ENCODE data around the gene UBE2QL1.

UBE2QL1 gene

GRCh38 chr5:6448622-6449464 is at the start of gene UBE2QL1:
TSS of gene UBE2QL1 (plus strand) at chr5:6448859. CDS start at chr5:6448894, 35 bp downstream.
- DNase-seq: peak; percentile 44

GRCh38 chr5:6399980-6400910 is 48.4 kb upstream of the UBE2QL1 start:
- DNase-seq: no peak

GRCh38 chr5:6401410-6401809 is 47.2 kb upstream of the UBE2QL1 start:
- DNase-seq: no peak

- no peak for DNase-seq
Observed at GRCh38 chr5:6402939-6403338, 45.7 kb upstream of the UBE2QL1 start.

GRCh38 chr5:6403416-6403815 is 45.2 kb upstream of the UBE2QL1 start:
- DNase-seq: no peak

GRCh38 chr5:6404129-6404528 is 44.5 kb upstream of the UBE2QL1 start:
- DNase-seq: no peak

GRCh38 chr5:6405591-6405990 is 43.1 kb upstream of the UBE2QL1 start:
- DNase-seq: no peak

GRCh38 chr5:6407558-6408259 is 41.0 kb upstream of the UBE2QL1 start:
- DNase-seq: peak; percentile 14

- DNase-seq: no peak
Observed at GRCh38 chr5:6408260-6408596, 40.4 kb upstream of the UBE2QL1 start.

- DNase-seq: no peak
Observed at GRCh38 chr5:6408627-6409446, 39.8 kb upstream of the UBE2QL1 start.

- DNase-seq: no peak
Observed at GRCh38 chr5:6410421-6410820, 38.2 kb upstream of the UBE2QL1 start.

- no peak for DNase-seq
Observed at GRCh38 chr5:6411141-6411540, 37.5 kb upstream of the UBE2QL1 start.

- no peak for DNase-seq
Observed at GRCh38 chr5:6412811-6413210, 35.8 kb upstream of the UBE2QL1 start.

GRCh38 chr5:6417657-6418056 is 31.0 kb upstream of the UBE2QL1 start:
- DNase-seq: no peak

- peak; percentile 63 for DNase-seq
Observed at GRCh38 chr5:6418679-6419276, 29.9 kb upstream of the UBE2QL1 start.

GRCh38 chr5:6419340-6419852 is 29.3 kb upstream of the UBE2QL1 start:
- DNase-seq: peak; percentile 98

- no peak for DNase-seq
Observed at GRCh38 chr5:6423327-6424109, 25.1 kb upstream of the UBE2QL1 start.

GRCh38 chr5:6424110-6424659 is 24.5 kb upstream of the UBE2QL1 start:
- no peak for DNase-seq

GRCh38 chr5:6424700-6425099 is 24.0 kb upstream of the UBE2QL1 start:
- no peak for DNase-seq

GRCh38 chr5:6427694-6428093 is 21.0 kb upstream of the UBE2QL1 start:
- no peak for DNase-seq

Measured in NCI-H2227 treated with DMSO at 0.1 percent for 48 hours (cell line).